ENCODE data around the gene LUC7L2.

DNA sequence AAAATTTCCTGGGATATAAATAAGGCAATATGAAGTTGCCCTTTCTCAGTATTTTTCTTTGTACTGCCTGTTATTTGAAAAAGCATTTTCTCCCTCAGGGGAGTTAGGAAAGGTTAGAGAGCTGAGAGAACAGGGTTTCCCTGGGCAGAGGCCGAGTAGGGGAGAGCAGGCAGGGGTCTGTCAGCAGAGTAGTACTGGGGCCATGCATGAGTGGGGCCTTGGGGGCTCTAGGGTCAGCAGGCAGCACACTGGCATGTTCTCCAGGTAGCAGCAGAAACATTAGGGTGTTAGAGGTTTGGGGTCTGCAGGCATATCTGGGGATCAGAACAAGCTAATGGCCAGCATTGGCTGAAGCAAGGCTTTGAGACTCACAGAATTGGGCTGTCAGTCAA, 67.3 kb downstream of the LUC7L2 start:
- TF ChIP-seq, protein P1, sequence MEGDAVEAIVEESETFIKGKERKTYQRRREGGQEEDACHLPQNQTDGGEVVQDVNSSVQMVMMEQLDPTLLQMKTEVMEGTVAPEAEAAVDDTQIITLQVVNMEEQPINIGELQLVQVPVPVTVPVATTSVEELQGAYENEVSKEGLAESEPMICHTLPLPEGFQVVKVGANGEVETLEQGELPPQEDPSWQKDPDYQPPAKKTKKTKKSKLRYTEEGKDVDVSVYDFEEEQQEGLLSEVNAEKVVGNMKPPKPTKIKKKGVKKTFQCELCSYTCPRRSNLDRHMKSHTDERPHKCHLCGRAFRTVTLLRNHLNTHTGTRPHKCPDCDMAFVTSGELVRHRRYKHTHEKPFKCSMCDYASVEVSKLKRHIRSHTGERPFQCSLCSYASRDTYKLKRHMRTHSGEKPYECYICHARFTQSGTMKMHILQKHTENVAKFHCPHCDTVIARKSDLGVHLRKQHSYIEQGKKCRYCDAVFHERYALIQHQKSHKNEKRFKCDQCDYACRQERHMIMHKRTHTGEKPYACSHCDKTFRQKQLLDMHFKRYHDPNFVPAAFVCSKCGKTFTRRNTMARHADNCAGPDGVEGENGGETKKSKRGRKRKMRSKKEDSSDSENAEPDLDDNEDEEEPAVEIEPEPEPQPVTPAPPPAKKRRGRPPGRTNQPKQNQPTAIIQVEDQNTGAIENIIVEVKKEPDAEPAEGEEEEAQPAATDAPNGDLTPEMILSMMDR (IDR thresholded peaks at IDR 0.05): no peak
- TF ChIP-seq POLR2A (IDR thresholded peaks at IDR 0.05) (no peak), POLR2AphosphoS5 (IDR thresholded peaks at IDR 0.05; ENCODE audit: insufficient read depth in 1 of 2, low read depth in 1 of 2) (no peak)
